GM12873 (cell line): ENCODE measurements around the gene RNF113B.

ENCODE experiments used
- TF ChIP-seq, protein P1 (sequence below): IDR thresholded peaks from 2 replicates; pipeline ENCODE4 v1.5.1; 2012; ENCODE audit warnings: low read depth, mild to moderate bottlenecking, moderate library complexity, low read length, control low read depth; ENCODE audit not compliant: insufficient read depth; ENCODE audit errors: missing control alignments

Gene RNF113B

DNA sequence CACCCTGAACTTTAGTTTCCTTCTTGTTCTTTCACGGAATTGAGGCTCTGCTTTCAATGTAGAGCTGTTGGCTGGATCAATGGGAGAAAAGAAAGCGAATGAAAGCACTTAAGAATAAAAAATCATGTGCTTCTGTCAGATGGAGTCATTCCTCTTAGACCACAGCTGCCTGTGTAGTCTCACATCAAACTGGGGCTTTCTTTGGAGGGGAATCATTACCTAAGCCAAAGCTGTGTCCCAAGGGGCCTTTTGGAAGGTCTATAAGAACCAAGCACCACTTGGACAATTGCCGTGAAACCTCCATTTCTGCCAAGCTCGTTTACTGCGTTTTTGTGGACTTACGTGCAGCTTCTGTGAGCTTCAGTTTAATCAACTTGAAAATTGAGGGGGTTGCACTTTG is 44.2 kb upstream of the RNF113B start:
- TF ChIP-seq, protein P1, sequence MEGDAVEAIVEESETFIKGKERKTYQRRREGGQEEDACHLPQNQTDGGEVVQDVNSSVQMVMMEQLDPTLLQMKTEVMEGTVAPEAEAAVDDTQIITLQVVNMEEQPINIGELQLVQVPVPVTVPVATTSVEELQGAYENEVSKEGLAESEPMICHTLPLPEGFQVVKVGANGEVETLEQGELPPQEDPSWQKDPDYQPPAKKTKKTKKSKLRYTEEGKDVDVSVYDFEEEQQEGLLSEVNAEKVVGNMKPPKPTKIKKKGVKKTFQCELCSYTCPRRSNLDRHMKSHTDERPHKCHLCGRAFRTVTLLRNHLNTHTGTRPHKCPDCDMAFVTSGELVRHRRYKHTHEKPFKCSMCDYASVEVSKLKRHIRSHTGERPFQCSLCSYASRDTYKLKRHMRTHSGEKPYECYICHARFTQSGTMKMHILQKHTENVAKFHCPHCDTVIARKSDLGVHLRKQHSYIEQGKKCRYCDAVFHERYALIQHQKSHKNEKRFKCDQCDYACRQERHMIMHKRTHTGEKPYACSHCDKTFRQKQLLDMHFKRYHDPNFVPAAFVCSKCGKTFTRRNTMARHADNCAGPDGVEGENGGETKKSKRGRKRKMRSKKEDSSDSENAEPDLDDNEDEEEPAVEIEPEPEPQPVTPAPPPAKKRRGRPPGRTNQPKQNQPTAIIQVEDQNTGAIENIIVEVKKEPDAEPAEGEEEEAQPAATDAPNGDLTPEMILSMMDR = no peak

DNA sequence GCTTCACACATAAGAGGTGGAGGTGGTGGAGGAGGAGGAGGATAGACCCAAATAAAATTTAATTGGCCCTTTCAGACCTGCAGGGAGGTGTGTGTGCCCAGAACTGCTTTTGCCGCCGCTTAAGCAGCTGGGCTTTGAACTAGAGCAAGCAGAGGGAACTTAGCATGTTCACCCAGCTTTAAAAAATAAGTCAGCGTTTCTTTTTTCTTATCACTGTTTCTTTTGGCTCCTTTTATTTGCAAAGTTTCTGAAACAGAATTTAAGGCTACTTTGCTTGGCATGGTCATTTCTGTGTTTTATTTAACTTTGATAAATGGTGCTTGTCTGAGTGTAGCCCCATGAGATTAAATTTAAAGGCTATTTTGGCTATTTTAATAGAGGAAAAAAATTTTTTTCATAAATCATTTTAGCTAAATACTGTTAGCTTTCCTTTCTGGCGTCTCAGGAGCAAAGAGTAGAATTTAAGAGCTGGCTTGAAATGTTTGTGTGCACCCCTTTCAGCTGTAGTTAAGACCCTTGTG is 43.3 kb upstream of the RNF113B start:
- TF ChIP-seq, protein P1 = no peak

DNA sequence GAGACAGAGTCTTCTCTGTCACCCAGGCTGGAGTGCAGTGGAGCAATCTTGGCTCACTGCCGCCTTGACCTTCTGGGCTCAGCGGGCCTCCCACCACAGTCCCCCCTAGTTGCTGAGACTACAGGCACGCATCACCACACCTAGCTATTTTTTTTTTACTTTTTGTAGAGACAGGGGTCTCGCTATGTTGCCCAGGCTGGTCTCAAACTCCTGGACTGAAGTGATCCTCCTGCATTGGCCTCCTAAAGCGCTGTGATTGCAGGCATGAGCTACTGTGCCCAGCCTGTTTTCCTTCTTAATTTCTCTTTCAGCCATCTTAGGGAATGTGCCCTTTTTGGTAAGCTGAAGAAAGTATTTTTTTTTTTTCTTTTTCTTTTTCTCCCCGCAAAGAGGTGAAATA is 42.6 kb upstream of the RNF113B start:
- TF ChIP-seq, protein P1 = no peak

DNA sequence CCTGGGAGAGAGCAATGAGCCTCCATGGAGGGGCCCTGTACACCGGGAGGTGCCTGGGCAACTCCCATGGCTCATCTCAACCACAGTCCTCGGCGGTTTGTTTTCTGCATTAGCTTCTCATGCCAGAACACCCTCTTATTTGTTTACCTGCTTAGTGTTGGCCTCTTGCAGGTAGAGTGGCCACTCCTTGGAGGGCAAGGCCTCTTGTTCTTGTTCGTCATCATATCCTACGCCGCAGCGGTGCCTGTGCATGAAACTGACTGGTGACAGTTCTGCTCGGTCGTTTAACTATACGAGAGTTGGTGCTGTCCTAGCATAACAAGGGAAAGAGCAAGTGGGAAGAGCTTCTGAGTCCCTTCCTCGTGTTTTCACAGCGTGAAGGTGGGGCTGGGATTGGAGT is 40.5 kb upstream of the RNF113B start:
- TF ChIP-seq, protein P1 = no peak

DNA sequence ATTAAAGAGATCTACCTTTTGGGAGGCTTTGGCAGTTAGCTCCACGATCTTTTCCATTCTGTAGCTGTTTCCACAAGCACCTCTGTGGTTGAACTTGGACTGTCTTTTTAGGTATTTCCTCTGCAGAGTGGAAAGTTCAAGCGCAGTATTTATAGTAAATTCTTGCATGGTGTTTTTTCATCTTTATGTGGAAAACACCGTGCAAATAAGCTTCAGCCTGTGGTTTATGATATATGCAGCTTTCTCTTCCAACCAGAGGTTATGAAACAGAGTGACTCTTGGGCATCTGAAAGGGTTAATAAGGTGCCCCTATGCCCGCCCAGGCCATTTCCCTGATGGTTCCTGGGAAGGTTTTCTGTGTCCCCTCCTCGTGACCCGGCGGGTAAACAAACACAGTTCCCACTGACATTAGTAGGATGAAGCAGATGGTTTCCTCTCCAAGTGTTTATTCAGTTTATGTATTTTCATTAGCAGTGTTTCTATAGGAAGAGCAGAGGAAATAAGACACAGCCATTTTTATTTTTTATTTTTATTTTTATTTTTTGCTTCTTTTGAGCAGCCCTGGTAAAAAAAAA is 39.7 kb upstream of the RNF113B start:
- TF ChIP-seq, protein P1 = no peak

DNA sequence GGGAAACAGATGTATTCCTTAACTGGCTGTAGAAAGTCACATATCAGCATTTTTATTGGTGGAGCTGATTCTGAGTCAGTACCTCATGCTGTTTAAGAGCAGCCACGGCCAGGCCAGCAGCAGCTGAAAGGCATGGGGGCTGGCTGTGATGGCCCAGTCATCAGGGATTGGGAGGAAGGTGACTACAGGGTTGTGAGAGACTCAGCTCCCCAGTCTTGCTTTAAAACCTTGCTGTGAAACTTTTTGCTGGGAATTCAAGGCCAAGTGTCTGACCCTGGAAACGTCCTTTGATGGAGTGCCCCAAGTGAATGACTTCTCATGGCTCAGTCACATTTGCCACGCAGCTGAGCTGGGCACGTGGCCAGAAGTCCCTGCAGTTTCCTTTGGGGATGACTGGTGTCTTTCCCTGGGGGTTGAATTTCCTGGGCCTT is 39.1 kb upstream of the RNF113B start:
- TF ChIP-seq, protein P1 = no peak

DNA sequence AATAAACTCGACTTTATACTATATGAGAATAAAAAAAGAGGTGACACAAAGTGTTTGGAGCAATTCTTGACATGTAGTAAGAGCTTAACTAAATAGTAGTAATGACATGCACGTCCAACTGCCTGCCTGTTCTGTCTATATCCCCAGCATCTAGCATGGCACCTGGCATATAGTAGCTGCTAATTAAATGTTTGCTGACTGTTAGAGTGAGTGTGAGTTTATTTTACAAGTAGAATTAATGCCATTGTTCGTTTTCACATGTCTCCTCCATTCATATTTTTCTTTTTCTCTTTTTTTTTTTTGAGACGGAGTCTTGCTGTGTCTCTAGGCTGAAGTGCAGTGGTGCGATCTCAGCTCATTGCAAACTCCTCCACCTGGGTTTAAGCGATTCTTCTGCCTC is 38.4 kb upstream of the RNF113B start:
- TF ChIP-seq, protein P1 = no peak
